ENCODE results near the gene AGPS. TPM values are rescaled to one million over a fixed set of nuclear protein-coding genes. Genes with fewer than 3 reads are reported as not detected.
"Not testable (repeated sequence)": the region's sequence is repeated elsewhere in the genome, so short reads cannot be mapped to it uniquely, and the experiment has no call there.

AGPS gene
- total and polyA plus RNA-seq, 2 donors, result 9.6 to 34.7 TPM

DNA sequence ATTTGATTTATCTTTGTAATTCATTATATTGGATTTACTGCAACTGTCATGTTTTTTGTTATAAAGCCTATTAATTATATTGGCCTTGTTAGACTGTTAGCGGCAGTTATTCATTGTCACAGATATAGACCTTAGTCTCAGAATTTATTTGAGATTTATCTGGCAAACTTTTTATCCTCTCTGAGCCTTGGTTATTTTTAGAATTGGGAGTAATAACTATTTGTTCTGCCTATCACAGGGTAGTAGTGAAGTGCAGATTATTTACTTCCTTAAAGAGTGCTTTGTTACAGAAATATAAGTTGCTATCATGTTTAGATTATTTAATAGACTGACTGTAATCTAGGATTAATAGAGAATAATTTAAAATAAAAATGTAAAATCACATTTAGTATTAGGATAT, 41.9 kb downstream of the AGPS start:
- Histone ChIP-seq H3K9me3 (ENCODE audit: control insufficient read depth in 2 of 2, insufficient read depth in 1 of 2, low read length in 1 of 2) (peaks cover 5 to 16% of the 10 kb centered on the region in 2 donors), H3K4me1 (ENCODE audit: control insufficient read depth in 2 of 2, insufficient read depth in 2 of 2, low read length in 2 of 2) (no peaks in the 10 kb centered on the region), H3K27ac (ENCODE audit: low read depth in 1 of 2, low read length in 1 of 2) (no peak overlapping the region), H3K4me3 (ENCODE audit: low read length in 2 of 2) (no peak overlapping the region), H3K36me3 (ENCODE audit: control insufficient read depth in 2 of 2, insufficient read depth in 2 of 2, low read length in 1 of 2) (peaks cover 14 to 25% of the 10 kb centered on the region in 2 donors), H3K27me3 (ENCODE audit: control insufficient read depth in 2 of 2, insufficient read depth in 1 of 2, low read length in 1 of 2) (no peaks in the 10 kb centered on the region)
- DNase-seq (ENCODE audit: low read depth in 6 of 9, low spot score in 9 of 9), result no peak
- 100% methylated on average over 1 of the region's 1 CpG for WGBS

DNA sequence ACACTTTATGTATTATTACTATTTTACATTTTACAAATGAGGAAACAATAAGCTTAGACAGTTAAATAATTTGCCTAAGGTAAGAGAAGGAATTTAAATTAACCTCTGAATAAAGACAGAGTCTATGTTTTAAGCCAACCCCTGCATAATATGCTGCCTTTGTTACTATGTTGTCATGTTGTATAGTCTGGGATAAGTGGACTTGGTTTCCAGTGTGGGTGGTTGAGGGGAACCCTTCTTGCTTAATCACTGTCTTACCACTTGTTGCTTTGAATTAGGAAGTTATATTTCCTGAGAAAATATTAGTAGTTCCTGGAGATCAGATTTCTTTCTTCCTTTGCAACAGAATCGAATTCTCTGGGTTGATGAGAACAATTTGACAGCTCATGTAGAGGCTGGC, 52.6 kb downstream of the AGPS start:
- Histone ChIP-seq H3K4me1 (ENCODE audit: control insufficient read depth in 2 of 2, insufficient read depth in 2 of 2, low read length in 2 of 2) (no peaks in the 10 kb centered on the region), H3K27me3 (ENCODE audit: control insufficient read depth in 2 of 2, insufficient read depth in 1 of 2, low read length in 1 of 2) (no peaks in the 10 kb centered on the region), H3K9me3 (ENCODE audit: control insufficient read depth in 2 of 2, insufficient read depth in 1 of 2, low read length in 1 of 2) (no peaks in the 10 kb centered on the region), H3K4me3 (ENCODE audit: low read length in 2 of 2) (no peak overlapping the region), H3K27ac (ENCODE audit: low read depth in 1 of 2, low read length in 1 of 2) (no peak overlapping the region), H3K36me3 (ENCODE audit: control insufficient read depth in 2 of 2, insufficient read depth in 2 of 2, low read length in 1 of 2) (peaks cover 0 to 13% of the 10 kb centered on the region in 2 donors)
- WGBS, result 45% methylated on average over 1 of the region's 1 CpG
- DNase-seq (ENCODE audit: low read depth in 6 of 9, low spot score in 9 of 9), result no peak

DNA sequence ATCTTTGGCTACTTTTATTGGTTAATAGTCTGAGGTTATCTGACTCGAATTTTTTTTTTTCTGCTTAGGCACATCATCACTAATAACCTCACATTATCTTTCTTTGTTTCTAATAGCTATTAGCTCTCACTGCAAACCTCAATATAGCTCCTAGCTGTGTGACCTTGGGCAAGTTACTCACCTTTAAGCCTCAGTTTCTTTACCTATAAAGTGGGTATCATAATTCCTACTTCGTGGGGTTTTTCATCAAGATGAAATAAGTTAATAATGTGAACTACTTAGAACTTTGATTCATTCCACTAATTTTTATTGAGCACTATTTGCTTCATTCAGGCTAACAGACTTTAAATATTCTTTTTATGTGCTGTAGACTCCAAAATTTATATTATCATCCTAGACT, 55.5 kb downstream of the AGPS start:
- Histone ChIP-seq H3K27ac (ENCODE audit: low read depth in 1 of 2, low read length in 1 of 2) (no peak overlapping the region), H3K4me3 (ENCODE audit: low read length in 2 of 2) (no peak overlapping the region), H3K4me1 (ENCODE audit: control insufficient read depth in 2 of 2, insufficient read depth in 2 of 2, low read length in 2 of 2) (no peaks in the 10 kb centered on the region), H3K9me3 (ENCODE audit: control insufficient read depth in 2 of 2, insufficient read depth in 1 of 2, low read length in 1 of 2) (no peaks in the 10 kb centered on the region), H3K27me3 (ENCODE audit: control insufficient read depth in 2 of 2, insufficient read depth in 1 of 2, low read length in 1 of 2) (no peaks in the 10 kb centered on the region), H3K36me3 (ENCODE audit: control insufficient read depth in 2 of 2, insufficient read depth in 2 of 2, low read length in 1 of 2) (peaks cover 0 to 9% of the 10 kb centered on the region in 2 donors)
- no peak for DNase-seq (ENCODE audit: low read depth in 6 of 9, low spot score in 9 of 9)
- WGBS, result over 99% methylated on average over 2 of the region's 2 CpGs

DNA sequence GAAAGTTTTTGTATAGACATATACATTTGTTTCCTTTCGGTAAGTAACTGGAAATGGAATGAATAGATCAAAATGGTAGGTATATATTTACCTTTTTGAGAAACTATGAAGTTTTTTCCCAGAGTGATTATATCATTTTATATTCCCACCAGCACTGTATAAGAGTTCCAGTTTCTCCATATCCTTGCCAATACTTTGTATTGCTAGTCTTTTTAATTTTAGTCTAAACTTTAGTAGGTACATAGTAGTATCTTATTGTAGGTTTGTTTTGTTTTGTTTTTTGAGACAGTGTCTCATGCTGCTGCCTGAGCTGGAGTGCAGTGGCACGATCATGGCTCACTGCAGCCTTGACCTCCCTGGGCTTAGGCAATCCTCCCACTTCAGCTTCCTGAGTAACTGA, 56.6 kb downstream of the AGPS start:
- no peak overlapping the region for H3K27ac ChIP-seq (ENCODE audit: low read depth in 1 of 2, low read length in 1 of 2)
- WGBS, result 99% methylated on average over 2 of the region's 2 CpGs
- no peak for DNase-seq (ENCODE audit: low read depth in 6 of 9, low spot score in 9 of 9)
- H3K4me1 ChIP-seq (ENCODE audit: control insufficient read depth in 2 of 2, insufficient read depth in 2 of 2, low read length in 2 of 2), result no peaks in the 10 kb centered on the region
- no peaks in the 10 kb centered on the region for H3K9me3 ChIP-seq (ENCODE audit: control insufficient read depth in 2 of 2, insufficient read depth in 1 of 2, low read length in 1 of 2)
- no peak overlapping the region for H3K4me3 ChIP-seq (ENCODE audit: low read length in 2 of 2)
- H3K36me3 ChIP-seq (ENCODE audit: control insufficient read depth in 2 of 2, insufficient read depth in 2 of 2, low read length in 1 of 2), result peaks cover 0 to 9% of the 10 kb centered on the region in 2 donors
- H3K27me3 ChIP-seq (ENCODE audit: control insufficient read depth in 2 of 2, insufficient read depth in 1 of 2, low read length in 1 of 2), result no peaks in the 10 kb centered on the region

DNA sequence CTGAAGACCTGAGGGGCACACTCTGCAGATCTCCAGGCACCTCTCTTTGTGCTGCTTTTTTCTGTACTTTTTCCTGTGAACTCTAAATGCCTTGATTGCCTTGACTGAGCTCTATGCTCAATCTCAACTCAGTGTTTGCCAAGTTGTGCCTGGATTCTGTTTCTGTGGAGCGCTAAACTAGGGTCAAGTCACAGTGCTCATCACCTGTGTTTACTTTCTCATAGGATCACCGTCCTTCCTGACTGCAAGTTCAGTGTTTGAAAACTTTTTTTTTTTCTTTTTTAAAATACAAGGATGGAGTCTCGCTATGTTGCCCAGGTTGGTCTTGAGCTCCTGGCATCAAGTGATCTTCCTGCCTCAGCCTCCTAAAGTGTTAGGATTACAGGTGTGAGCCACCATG, 62.6 kb downstream of the AGPS start:
- 99% methylated on average over 3 of the region's 3 CpGs for WGBS
- Histone ChIP-seq H3K9me3 (ENCODE audit: control insufficient read depth in 2 of 2, insufficient read depth in 1 of 2, low read length in 1 of 2) (no peaks in the 10 kb centered on the region), H3K4me1 (ENCODE audit: control insufficient read depth in 2 of 2, insufficient read depth in 2 of 2, low read length in 2 of 2) (no peaks in the 10 kb centered on the region), H3K27ac (ENCODE audit: low read depth in 1 of 2, low read length in 1 of 2) (no peak overlapping the region), H3K4me3 (ENCODE audit: low read length in 2 of 2) (no peak overlapping the region), H3K36me3 (ENCODE audit: control insufficient read depth in 2 of 2, insufficient read depth in 2 of 2, low read length in 1 of 2) (peaks cover 6 to 15% of the 10 kb centered on the region in 2 donors), H3K27me3 (ENCODE audit: control insufficient read depth in 2 of 2, insufficient read depth in 1 of 2, low read length in 1 of 2) (no peaks in the 10 kb centered on the region)
- DNase-seq (ENCODE audit: low read depth in 6 of 9, low spot score in 9 of 9), result no peak

DNA sequence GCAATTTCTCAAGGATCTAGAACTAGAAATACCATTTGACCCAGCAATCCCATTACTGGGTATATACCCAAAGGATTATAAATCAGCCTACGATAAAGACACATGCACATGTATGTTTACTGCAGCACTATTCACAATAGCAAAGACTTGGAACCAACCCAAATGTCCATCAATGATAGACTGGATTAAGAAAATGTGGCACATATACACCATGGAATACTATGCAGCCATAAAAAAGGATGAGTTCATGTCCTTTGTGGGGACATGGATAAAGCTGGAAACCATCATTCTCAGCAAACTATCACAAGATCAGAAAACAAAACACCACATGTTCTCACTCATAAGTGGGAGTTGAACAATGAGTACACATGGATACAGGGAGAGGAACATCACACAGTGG, 67.2 kb downstream of the AGPS start:
- DNase-seq (ENCODE audit: low read depth in 6 of 9, low spot score in 9 of 9); H3K4me1 ChIP-seq (ENCODE audit: control insufficient read depth in 2 of 2, insufficient read depth in 2 of 2, low read length in 2 of 2); H3K27me3 ChIP-seq (ENCODE audit: control insufficient read depth in 2 of 2, insufficient read depth in 1 of 2, low read length in 1 of 2); H3K4me3 ChIP-seq (ENCODE audit: low read length in 2 of 2); H3K9me3 ChIP-seq (ENCODE audit: control insufficient read depth in 2 of 2, insufficient read depth in 1 of 2, low read length in 1 of 2); H3K27ac ChIP-seq (ENCODE audit: low read depth in 1 of 2, low read length in 1 of 2): not testable (repeated sequence)
- H3K36me3 ChIP-seq (ENCODE audit: control insufficient read depth in 2 of 2, insufficient read depth in 2 of 2, low read length in 1 of 2), result peaks cover 6 to 16% of the 10 kb centered on the region in 2 donors
- 100% methylated on average over 1 of the region's 1 CpG for WGBS

DNA sequence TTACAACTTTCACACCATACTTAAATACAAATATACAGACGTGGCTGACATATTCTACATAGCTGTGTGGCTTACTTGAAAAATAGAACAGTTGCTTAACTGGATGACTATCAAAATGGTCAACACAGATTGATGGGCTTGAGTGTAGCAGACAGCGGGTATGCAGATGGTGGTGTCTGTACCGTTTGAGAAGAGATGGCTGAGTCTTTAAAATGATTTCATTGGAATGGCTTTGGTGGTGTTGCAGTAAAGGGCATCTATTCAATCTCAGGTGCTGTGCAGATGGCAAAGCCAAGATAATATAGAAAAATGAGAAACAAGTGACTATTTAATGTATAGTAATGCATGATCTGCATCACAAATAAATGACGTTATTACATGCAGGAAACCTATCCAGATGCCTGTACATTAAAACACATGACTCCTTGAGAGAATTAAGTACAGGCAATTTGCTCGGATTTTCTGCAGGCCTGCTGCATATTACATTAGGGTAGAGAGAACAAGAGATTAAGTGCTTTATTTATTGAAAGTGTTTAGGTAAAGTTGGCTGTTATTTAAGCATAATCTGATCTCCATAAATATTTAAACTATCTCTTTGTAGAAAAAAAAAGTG, 68.5 kb downstream of the AGPS start:
- peaks cover 10 to 15% of the 10 kb centered on the region in 2 donors for H3K36me3 ChIP-seq (ENCODE audit: control insufficient read depth in 2 of 2, insufficient read depth in 2 of 2, low read length in 1 of 2)
- H3K4me1 ChIP-seq (ENCODE audit: control insufficient read depth in 2 of 2, insufficient read depth in 2 of 2, low read length in 2 of 2), result no peaks in the 10 kb centered on the region
- 97% methylated on average over 5 of the region's 5 CpGs for WGBS
- no peaks in the 10 kb centered on the region for H3K27me3 ChIP-seq (ENCODE audit: control insufficient read depth in 2 of 2, insufficient read depth in 1 of 2, low read length in 1 of 2)
- no peak for DNase-seq (ENCODE audit: low read depth in 6 of 9, low spot score in 9 of 9)
- H3K4me3 ChIP-seq (ENCODE audit: low read length in 2 of 2), result no peak overlapping the region
- H3K9me3 ChIP-seq (ENCODE audit: control insufficient read depth in 2 of 2, insufficient read depth in 1 of 2, low read length in 1 of 2), result peaks cover 4 to 10% of the 10 kb centered on the region in 2 donors
- H3K27ac ChIP-seq (ENCODE audit: low read depth in 1 of 2, low read length in 1 of 2), result no peak overlapping the region

DNA sequence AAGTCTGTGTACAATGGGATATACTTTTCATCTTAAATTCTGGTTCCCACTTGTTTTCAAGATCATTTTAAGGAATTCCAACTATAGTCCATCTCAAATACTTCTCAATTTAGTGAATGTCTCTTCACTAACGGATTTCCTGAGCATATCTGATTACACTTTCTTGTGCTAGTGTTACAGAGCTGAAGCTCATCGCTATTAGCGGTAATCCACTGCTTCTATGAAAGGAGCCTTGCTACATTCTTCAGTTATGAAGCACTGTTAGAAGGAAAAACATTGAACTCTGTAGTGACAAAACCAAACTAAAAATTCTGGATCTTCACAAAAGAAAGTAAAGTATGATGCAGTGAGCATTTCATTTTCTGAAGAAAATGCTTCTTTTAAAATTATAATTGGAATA, 72.0 kb downstream of the AGPS start:
- no peaks in the 10 kb centered on the region for H3K27me3 ChIP-seq (ENCODE audit: control insufficient read depth in 2 of 2, insufficient read depth in 1 of 2, low read length in 1 of 2)
- DNase-seq (ENCODE audit: low read depth in 6 of 9, low spot score in 9 of 9), result no peak
- peaks cover 14 to 21% of the 10 kb centered on the region in 2 donors for H3K36me3 ChIP-seq (ENCODE audit: control insufficient read depth in 2 of 2, insufficient read depth in 2 of 2, low read length in 1 of 2)
- no peak overlapping the region for H3K4me3 ChIP-seq (ENCODE audit: low read length in 2 of 2)
- peaks cover 4 to 16% of the 10 kb centered on the region in 2 donors for H3K9me3 ChIP-seq (ENCODE audit: control insufficient read depth in 2 of 2, insufficient read depth in 1 of 2, low read length in 1 of 2)
- WGBS, result 97% methylated on average over 3 of the region's 3 CpGs
- no peaks in the 10 kb centered on the region for H3K4me1 ChIP-seq (ENCODE audit: control insufficient read depth in 2 of 2, insufficient read depth in 2 of 2, low read length in 2 of 2)
- H3K27ac ChIP-seq (ENCODE audit: low read depth in 1 of 2, low read length in 1 of 2), result no peak overlapping the region

DNA sequence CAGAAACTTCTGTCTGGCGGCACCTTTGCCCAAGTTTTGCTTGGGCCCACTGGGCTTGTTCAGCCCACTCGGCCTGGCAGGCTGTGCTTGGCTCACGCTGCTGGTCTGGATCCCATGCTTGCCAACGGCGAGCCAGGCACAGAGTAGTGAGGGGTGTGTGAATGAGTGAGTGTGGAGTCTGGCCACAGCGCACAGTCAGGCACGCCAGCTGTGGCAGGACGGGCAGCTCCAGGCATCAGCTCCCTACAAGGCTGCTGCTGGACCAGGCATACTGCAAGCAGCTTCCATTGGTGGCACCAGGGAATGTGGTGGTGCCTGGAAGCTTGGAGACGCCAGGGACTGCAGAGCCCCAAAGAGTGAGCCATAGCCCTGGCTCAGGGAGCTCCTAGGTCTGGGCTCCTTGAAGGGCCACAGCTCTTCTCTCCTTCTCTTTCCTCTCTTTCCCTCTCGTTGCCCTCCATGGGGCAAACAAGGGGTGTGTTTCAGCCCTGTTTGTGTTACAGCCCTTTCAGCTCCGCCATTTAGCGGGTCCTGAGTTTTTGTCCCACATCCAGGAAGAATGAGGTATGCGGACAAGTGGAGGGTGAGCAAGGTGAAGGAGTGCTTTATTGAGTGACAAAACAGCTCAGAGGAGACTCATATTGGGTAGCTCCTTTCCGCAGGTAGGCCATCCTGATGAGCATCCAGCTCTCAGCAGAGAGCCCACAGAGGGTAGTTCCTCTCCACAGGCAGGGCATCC, 73.0 kb downstream of the AGPS start:
- Histone ChIP-seq H3K4me1 (ENCODE audit: control insufficient read depth in 2 of 2, insufficient read depth in 2 of 2, low read length in 2 of 2) (no peaks in the 10 kb centered on the region), H3K4me3 (ENCODE audit: low read length in 2 of 2) (no peak overlapping the region), H3K27me3 (ENCODE audit: control insufficient read depth in 2 of 2, insufficient read depth in 1 of 2, low read length in 1 of 2) (no peaks in the 10 kb centered on the region), H3K9me3 (ENCODE audit: control insufficient read depth in 2 of 2, insufficient read depth in 1 of 2, low read length in 1 of 2) (peaks cover 4 to 16% of the 10 kb centered on the region in 2 donors), H3K36me3 (ENCODE audit: control insufficient read depth in 2 of 2, insufficient read depth in 2 of 2, low read length in 1 of 2) (peaks cover 14 to 25% of the 10 kb centered on the region in 2 donors), H3K27ac (ENCODE audit: low read depth in 1 of 2, low read length in 1 of 2) (no peak overlapping the region)
- WGBS, result 98% methylated on average over 14 of the region's 14 CpGs
- DNase-seq (ENCODE audit: low read depth in 6 of 9, low spot score in 9 of 9), result no peak

All from thymus (tissue), 11 donors.